CD4-positive, alpha-beta T cell treated with Interleukin-12 subunit alpha and Interleukin-12 subunit beta, for 1 hour (primary cell): ENCODE results near the gene THAP9.
"Not testable (repeated sequence)": the region's sequence is repeated elsewhere in the genome, so short reads cannot be mapped to it uniquely, and the experiment has no call there.

Experiments
- DNase-seq: peaks from one replicate; pipeline ENCODE4 v3.0.0-alpha.2; 2020

THAP9 gene

DNA sequence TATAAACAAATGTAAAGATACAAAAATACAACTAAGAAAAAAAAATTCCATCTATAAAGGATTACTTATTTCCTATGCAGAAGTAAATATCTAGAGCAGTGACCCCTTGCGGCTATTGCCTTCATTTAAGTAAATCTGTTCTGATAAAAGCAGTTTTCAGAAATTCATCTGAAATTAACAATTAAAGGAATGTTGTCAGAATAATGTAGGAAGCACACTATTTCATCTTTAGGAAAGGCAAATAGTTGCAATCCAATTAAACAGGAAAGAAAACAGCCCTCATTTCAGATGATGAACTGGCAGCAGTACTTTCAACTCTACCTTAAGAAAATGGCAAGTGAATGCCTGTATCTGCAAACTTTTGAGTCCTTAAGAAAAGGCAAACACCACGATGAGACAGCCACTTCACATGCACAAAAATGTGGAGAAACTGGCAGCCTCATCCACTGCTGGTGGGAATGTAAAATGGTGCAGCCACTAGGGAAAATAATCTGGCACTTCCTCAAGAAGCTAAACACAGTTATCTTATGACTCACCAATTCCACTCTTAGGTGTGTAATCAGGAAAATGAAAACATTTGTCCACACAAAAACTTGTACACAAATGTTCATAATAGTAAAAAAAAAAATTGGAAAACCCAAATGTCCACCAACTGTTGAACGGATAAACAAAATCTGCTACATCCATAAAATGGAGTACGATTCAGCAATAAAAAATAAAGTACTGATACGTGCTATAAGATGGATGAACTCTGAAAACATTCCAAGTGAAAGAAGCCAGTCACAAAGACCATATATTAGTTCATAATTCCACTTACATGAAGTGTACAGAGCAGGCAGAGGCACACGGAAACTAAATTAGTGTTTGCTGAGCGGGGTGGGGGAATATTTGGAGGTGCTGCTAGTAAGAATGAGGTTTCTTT is 2.0 kb upstream of the THAP9 start:
- peak; percentile 40 for DNase-seq

GRCh38 chr4:82899374-82900065 is 1.0 kb upstream of the THAP9 start:
- no peak for DNase-seq

GRCh38 chr4:82900066-82900410 is 497 bp upstream of the THAP9 start:
- no peak for DNase-seq

DNA sequence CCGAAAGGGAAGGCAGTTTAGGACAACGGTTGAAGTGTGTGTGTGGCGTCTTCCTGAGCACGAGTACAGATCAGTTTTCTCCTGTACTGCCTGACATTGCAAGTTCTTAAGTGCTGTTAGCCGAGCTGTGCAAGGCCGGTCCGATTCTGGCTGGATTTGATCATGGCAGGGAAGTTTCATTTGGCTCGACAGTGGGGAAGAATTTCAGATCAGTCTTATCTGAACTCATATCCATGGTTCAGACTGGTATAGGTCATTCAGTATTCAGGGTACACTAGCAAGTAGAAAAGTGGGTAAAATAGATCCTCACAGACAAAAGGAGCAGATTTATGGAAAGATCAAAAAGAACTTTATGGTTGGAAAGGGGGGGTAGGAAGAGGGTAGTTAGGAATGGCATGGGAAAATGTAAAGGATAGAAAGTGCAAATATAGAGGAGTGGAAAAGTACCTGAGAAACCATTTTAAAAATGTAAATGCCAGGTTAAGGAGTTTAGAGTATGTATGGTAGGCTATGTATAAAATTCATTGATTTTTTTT is 716 bp downstream of the THAP9 start:
- no peak for DNase-seq

DNA sequence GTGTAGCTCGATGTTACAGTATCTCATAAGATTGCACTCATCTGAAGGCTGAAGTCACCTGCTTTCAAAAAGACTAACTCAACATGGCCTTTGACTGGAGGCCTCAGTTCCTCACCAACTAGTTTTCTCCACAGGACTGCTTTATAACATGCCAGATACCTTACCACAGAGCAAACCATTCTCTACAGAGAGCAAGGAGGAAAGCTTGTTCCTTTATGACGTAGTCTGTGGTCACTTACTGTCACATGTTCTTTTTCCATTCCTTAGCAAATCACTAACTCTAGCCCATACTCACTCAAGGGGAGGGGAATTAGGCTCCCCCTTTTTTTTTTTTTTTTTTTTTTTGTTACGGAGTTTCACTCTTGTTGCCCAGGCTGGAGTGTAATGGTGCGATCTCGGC is 3.2 kb downstream of the THAP9 start:
- DNase-seq = no peak

DNA sequence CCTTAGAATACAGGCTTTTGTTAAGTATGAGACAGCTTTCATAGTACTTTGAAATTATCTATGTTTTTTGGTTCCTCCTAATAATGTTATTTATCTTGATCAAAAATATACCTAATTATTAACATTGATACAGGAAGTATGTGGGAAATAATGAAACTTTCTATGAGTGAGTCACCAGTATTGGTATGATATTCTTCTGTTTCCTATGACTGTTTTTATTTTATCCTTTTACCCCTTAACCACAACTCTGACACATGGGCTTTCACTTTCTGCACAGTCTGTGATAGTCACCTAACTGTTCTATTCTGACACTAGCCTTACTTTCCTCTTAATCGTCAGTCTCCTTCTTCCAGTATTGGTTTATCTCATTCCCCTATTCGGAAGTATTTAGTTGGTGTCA is 4.7 kb downstream of the THAP9 start:
- DNase-seq = peak; percentile 44

DNA sequence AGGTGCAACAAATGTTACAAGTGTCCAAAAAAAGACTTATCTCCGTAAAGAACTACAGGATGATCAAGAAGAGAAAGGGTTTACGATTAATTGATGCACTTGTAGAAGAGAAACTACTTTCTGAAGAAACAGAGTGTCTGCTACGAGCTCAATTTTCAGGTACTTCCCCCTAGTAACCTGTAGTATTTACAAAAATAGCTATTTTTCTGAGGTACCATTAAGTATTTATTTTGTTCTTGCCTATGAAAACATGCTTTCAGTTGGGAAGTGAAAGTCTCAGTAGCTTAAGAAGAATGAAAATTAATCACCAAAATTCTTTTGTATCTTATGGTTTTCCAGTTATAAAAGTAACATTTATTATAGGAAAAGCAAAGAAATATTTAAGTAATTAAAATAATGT is 5.9 kb downstream of the THAP9 start:
- DNase-seq = no peak

DNA sequence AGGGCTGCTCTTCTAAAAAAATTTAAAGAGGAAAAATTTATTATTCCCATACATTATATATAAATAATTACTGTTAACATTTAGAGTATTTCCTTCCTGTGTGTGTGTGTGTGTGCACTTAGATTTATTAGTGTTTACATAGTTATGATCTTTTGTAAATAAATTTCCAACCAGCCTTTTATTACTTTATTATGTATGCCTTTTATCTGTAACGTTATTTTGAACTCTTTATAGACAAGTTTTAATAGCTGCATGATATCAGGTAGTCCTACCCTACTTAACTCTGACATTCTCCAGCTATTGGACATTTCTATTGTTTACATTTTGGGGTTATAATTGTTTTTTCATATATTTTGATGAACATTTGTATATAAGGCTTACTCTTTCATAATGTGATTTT is 8.8 kb downstream of the THAP9 start:
- DNase-seq = no peak

- no peak for DNase-seq
These were observed 12.8 kb downstream of the THAP9 start for GRCh38 chr4:82913305-82913704.

DNA sequence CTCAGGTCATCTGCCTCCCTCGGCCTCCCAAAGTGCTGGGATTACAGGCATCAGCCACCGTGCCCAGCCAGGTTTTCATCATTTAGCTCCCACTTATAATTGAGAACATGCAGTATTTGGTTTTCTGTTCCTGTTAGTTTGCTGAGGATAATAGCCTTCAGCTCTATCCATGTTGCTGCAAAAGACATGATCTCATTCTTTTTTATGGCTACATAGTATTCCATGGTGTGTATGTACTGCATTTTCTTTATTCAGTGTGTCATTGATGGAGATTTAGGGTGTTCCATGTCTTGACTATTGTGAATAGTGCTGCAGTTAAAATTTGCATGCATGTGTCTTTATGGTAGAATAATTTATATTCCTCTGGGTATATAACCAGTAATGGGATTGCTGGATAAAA is 13.4 kb downstream of the THAP9 start:
- DNase-seq = not testable (repeated sequence)

DNA sequence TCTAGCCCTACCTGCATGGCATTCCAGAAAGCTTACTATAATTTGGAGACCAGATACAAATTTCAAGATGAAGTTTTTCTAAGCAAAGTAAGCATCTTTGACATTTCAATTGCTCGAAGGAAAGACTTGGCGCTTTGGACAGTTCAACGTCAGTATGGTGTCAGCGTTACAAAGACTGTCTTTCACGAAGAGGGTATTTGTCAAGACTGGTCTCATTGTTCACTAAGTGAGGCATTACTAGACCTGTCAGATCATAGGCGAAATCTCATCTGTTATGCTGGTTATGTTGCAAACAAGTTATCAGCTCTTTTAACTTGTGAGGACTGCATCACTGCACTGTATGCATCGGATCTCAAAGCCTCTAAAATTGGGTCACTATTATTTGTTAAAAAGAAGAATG is 17.6 kb downstream of the THAP9 start:
- no peak for DNase-seq

DNA sequence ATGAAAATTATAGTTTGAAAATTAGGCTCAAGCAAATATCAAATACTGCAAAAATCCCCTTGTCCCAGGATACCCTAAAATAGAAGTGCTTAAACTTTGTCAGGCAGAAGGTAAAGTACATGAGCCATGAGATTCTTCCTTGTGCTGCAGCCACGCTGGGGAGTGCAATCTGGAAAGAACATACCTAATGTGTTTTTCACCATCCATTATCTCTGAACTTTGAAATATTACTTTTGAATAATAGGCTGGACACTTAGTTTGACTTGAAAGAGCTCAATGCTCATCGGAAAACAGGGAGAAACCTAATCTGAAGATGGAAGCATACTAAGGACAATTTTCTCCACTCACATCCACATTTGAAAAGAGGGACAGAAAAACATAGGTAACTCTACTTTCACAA is 18.9 kb downstream of the THAP9 start:
- no peak for DNase-seq

DNA sequence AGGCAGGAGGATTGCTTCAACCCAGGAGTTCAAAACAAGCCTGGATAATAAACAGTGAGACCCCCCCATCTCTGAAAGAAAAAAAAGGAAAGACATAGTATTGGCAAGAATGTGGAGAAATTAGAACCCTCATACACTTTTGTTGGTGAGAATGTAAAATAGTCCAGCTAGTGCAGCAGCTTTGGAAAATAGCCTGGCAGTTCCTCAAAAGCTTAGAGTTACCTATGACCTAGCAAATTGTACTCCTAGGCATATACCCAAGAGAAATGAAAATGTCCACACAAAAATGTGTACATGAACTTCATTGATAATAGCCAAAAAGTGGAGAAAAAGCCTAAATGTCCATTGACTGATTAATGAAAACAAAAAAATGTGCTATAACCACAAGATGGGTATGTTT is 21.3 kb downstream of the THAP9 start:
- DNase-seq = no peak

GRCh38 chr4:82930848-82931755 is 30.6 kb downstream of the THAP9 start:
- DNase-seq = no peak

- no peak for DNase-seq
These were observed 33.9 kb downstream of the THAP9 start for GRCh38 chr4:82934441-82934840.

DNA sequence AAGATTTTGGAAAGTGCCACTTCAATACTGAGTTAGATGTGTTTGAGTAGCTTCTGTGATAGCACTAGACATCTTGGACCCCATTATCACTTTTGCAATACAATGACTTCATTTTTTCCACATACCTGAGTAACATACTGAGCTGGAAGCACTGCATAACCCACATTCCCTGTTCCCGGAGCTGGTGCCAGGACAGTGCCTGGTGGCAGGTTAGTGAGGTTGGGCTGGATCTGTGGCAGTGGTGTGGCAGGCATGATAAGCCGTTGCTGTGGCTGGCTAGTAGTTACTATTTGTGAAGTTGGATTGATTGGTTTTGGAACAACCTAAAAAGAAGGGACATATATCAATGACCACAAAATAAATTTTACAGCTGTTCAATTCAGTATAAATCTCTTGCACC is 38.9 kb downstream of the THAP9 start:
- DNase-seq = no peak

DNA sequence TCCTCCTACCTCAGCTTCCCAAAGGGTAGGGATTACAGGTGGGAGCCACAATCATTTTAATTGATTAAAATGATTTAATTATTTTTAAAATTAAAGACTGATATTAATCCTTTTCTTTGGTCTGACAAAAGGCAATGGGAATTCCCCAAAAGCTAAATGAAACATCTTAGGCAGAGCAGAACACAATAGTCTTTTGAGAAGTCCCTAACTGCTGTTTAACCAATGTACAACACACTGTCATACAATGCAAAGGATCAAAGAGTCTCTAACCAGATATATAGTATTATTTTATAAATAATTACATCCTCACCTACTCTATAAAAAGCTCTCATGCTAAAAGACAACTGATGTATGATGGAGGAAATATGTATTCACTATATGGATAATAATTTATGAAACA is 47.0 kb downstream of the THAP9 start:
- no peak for DNase-seq

DNA sequence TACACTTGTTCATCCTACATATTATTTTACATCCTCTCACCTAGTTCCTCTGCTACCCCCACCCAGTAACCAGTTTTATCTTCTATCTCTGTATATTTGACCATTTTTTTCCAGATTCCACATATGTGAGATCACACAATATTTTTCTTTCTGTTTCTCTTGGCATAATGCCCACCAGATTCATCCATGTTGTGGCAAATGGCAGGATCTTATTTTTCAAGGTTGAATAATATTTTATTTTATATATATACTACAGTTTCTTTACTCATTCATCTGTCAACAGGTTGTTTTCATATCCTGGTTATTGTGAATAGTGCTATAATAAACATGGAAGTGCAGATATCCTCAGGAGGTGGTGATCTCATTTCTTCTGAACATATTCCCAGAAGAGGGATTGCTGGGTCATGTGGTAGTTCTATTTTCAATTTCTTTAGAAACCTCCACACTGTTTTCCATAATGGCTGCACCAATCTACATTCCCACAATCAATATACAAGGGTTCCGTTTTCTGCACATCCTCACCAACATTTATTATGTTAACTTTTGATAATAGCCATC is 48.2 kb downstream of the THAP9 start:
- DNase-seq = no peak

GRCh38 chr4:82951196-82951595 is 50.7 kb downstream of the THAP9 start:
- no peak for DNase-seq

- no peak for DNase-seq
These were observed 53.7 kb downstream of the THAP9 start for GRCh38 chr4:82954212-82954611.

DNA sequence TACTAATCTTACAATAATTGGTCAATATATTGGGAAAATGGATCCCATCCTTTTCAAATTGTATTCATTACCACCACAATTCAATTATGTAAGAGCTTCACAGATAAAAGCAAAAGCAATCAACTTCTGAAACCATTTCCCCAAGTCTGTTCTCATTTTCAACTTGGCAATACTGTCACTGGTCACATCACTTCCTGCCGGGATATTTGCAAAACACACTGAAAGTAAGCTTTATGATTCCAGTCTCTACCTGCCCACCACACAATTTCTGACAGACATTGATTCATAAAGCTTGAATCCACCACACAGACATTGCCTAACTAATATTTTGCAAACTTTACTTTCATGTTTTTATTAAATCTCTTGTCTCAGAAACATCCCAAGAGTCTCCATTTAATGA is 56.5 kb downstream of the THAP9 start:
- DNase-seq = no peak

DNA sequence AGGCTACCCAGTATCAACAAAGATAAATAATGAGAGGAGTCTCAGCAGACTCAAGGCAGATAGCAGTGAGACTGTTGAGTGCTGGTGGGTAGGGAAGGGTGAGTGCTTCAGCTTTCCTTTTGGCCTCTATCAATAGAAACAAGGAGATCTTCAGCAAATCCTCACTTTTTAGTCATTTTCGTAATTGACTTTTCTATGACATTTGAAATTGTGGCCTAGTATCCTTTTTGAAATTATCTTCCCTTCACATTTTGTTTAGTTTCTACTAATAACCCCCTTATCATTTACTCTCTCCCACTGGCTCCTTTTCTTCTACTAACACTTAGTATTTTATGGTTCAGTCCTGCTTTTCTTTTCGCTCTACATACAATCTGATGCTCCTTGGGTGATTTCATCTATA is 65.2 kb downstream of the THAP9 start:
- DNase-seq = no peak

- DNase-seq = no peak
These were observed 68.4 kb downstream of the THAP9 start for GRCh38 chr4:82968972-82969371.
